ENCODE data around the gene LAG3.

Gene LAG3

GRCh38 chr12:6791931-6792520, 19.7 kb downstream of the LAG3 start:
- DNase-seq = no peak

- peak; percentile 42 for DNase-seq
These were observed 20.3 kb downstream of the LAG3 start for GRCh38 chr12:6792522-6793201.

DNA sequence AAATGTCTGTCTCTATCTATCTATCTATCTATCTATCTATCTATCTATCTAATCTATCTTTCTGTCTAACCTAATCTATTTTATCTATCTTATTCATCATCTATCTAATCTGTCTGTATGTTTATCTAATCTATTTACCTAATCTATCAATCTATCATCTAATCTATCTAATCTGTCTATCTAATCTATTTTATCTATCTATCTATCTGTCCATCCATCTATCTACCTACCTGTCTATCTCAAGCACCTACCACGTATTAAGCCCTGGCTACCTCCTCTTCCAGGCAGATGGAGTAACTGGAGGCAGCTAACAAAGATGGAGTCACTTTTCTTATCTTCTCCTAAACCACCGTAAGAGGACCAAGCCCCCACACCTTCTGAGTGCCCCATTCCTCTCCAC, 22.8 kb downstream of the LAG3 start:
- DNase-seq = no peak

- no peak for DNase-seq
These were observed 24.3 kb downstream of the LAG3 start for GRCh38 chr12:6796576-6796975.

DNA sequence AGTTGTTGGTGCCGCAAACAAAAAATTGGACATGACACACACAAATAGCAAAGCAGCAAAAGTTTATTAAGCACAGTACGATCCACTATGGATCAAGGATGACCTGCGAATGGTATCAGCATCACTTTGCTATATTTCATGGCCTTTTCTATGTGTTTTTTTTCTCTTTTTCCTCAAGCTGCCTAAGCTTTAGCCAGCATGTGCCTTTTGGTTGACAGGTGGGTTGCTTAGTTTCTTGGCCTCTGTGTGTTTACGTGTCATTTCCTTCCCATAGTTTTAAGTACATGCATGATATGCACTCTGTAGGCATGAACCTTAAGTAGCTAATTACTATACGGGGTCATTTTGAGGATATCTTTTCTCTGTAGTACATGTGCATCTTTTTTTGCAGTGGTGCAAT, 26.8 kb downstream of the LAG3 start:
- DNase-seq = no peak

DNA sequence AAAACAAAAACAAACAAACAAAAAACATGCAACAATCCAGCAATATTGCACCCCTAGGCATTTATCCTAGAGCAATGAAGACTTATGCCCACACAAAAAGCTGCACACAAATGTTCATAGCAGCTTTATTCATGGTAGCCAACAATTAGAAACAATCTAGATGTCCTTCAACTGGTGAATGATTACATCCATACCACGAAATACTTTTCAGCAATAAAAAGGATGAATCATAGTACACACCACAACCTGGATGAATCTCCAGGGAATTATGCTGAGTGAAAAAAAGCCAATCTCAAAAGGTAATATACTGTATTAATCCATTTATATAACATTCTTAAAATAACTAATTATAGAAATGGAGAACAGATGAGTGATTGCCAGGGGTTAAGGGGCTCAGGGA, 34.9 kb downstream of the LAG3 start:
- DNase-seq = no peak

- DNase-seq = no peak
These were observed 36.7 kb downstream of the LAG3 start for GRCh38 chr12:6809056-6809455.

DNA sequence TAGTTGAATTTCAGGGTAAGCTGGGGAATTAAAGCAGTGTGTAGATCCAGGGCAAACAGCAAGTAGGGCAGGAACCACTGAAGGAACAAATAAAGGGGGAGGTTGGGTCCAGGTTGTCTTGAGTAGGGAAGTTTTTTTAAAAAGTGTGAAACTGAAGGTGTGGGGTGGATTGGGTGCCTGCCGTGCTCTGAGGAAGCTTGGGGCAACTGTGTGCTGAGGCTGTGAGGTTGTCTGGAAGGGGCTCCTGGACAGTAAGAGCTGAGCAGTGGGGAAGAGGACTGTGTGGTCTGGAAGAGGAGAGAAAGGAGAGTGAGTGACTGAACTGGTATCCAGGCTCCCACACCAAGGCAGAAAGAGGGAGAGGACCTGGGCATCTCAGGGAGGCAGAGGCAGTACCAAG, 38.4 kb downstream of the LAG3 start:
- no peak for DNase-seq

GRCh38 chr12:6813363-6813762, 41.0 kb downstream of the LAG3 start:
- no peak for DNase-seq

DNA sequence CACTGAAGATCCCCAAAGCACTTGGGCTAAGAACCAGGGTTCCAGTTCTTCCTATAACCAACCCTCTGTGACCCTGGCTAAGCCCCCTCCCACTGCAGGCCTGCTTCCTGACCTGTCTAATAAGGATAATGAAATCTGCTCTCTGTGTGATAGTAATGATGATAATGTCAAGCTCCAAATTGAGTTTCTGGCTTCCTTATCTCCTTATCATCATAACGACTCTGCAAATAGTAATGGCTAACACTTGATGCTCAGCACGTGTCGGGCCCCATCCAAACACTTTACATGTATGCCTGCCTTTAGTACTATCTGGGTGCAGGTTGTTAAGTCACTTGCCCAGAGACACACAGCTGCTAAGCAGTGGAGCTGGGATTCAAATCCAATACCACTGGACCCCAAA, 44.3 kb downstream of the LAG3 start:
- DNase-seq = no peak

DNA sequence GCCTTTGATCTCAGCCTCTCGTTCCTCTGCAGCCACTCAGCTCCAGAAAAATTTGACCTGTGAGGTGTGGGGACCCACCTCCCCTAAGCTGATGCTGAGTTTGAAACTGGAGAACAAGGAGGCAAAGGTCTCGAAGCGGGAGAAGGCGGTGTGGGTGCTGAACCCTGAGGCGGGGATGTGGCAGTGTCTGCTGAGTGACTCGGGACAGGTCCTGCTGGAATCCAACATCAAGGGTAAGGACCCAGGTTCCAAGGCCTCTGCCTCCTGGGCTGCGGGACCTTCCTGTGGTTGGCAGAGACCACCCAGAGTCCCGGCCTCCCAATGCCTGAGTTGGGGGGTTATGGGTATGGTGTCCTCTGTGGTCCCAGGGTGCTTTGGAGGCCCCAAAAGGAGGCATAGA, 44.8 kb downstream of the LAG3 start:
- DNase-seq = no peak

- DNase-seq = no peak
These were observed 45.4 kb downstream of the LAG3 start for GRCh38 chr12:6817662-6818157.

DNA sequence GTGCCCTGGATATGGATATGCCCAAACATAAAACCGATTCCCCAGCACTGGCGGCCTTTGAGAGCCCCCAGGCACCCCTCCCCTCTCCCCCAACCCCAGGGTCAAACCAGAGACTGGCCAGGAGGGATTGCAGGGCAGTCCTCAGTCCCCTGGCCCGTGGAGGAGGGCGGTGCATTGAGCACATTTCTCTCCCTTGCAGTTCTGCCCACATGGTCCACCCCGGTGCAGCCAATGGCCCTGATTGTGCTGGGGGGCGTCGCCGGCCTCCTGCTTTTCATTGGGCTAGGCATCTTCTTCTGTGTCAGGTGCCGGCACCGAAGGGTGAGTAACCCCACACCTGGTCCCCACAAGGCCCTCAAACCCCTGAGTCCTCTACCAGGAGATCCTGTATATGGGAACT, 45.9 kb downstream of the LAG3 start:
- no peak for DNase-seq

GRCh38 chr12:6818645-6819044, 46.3 kb downstream of the LAG3 start:
- DNase-seq = no peak

- no peak for DNase-seq
These were observed 47.0 kb downstream of the LAG3 start for GRCh38 chr12:6819106-6820030.

- no peak for DNase-seq
These were observed 47.8 kb downstream of the LAG3 start for GRCh38 chr12:6820166-6820565.

DNA sequence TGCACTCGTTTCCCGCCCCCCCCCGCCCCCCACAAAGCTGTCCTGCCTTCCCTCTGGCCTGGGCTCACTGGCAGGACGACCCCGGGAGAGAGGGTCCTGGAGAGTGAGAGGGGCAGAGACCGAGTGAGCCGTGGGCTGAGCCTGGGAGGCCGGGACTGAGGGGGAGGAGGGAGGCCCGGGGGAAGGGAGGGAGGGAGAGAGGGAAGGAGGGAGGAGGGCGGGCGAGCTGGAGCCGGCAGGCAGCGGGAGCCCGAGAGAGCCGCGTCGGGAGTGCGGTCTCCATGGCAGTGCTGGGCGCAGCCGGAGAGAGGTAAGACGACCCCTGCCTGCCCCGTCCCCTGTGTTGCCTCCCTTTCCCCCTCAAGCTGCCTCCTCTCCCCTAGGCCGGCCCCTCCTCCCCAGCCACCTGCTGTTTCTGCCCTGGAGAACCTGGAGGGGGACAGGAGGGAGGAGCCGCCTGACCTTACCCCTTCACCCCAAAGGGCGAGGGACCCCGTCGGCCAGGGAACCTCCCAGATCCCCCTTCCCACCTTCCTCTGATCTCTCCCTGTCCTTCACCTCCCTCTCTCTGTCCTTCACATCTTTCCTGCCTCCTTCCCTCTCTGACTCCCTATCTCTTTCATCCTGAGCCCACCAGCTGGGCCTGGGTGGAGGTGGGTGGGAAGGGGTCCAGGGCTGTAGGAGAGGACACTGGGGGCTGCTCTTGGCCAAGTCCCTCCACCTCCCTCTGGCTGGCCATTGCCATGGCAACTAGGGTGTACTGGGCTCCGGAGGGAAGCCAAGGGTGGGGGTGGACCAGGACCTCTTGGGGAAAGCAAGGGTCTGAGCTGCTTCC, 49.5 kb downstream of the LAG3 start, which contains the start of gene GPR162:
Gene GPR162, plus strand, starts transcription at position 231 of the 835 bp plus-strand sequence. CDS start 2,078 bp downstream, outside the sequence.
- DNase-seq = peak; percentile 38

- DNase-seq = no peak
These were observed 50.3 kb downstream of the LAG3 start for GRCh38 chr12:6822426-6823135.

DNA sequence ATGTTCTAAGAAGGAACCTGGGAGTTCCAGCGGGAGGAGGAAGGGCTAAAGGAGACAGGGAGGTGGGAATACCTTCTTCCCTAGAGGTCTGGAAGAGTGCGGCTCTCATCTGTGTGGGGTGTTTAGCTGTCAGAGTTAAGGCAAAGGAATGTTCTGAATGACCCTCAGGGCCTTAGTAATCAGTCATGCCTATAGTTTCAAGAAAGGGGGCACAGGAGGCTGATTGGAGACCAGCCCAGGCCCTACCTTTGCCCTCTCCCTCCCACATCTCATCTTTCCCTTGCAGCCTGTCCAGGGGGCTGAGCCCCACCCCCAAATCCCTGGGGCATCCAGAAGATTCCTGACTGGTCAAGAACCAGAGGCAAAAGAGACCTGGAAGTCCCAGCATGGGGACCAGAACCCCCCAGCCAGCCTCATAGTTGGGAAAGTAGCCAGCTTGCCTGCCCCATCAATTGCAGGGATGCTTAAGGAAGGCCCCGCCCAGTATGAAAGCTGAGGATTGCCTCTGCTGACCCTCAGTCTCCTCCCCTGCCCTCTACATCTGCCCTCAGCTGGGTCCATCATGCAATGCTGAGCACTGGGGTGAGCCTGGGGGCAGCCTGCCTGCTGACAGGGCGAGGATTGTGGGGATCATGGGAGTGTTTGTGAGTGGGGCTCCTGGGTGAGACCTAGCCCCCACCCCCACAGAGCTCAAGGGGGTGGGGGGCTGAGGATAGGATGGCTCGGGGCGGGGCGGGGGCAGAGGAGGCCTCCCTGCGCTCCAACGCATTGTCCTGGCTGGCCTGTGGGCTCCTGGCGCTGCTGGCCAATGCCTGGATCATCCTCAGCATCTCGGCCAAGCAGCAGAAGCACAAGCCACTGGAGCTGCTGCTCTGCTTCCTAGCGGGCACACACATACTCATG, 51.1 kb downstream of the LAG3 start:
- no peak for DNase-seq

DNA sequence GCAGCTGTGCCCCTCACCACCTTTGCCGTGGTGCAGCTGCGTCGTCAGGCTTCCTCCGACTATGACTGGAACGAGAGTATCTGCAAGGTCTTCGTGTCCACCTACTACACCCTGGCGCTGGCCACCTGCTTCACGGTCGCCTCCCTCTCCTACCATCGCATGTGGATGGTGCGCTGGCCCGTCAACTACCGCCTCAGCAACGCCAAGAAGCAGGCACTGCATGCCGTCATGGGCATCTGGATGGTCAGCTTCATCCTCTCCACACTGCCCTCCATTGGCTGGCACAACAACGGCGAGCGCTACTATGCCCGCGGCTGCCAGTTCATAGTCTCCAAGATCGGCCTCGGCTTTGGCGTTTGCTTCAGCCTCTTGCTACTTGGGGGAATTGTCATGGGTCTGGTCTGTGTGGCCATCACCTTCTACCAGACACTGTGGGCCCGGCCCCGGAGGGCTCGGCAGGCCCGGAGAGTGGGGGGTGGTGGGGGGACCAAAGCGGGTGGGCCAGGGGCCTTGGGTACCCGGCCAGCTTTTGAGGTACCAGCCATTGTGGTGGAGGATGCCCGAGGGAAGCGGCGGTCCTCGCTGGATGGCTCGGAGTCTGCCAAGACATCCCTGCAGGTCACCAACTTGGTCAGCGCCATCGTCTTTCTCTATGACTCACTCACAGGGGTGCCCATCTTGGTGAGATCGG, 51.9 kb downstream of the LAG3 start:
- no peak for DNase-seq
